GM19395 (cell line): Measurements from ENCODE around the gene HAT1.
"Not testable (repeated sequence)": the region's sequence is repeated elsewhere in the genome, so short reads cannot be mapped to it uniquely, and the experiment has no call there.

Experiments used
- ATAC-seq: cut with Tn5 transposase; IDR thresholded peaks from one replicate; pipeline ENCODE4 v1.9.1; 2021; ENCODE audit warnings: mild to moderate bottlenecking, moderate library complexity; ENCODE audit not compliant: unreplicated experiment

HAT1 gene

DNA sequence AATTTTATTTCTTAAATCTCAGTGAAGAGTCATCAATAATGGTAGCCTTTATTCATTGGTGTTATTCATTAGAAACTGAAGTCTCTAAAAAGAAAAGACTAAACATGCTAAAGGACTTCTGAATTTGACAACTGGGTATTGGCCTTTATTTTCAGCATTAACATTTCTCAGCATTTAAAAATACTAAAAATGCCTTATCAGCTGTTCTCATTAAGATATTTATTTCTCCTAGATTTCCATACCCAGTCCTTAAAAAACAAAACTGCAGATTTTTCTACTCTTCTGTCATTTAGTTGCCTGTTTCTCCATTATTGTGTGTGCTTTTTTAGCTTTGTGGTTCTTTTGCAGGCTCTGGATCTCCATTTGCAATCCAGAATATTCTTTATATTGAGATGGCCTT lies 46.2 kb downstream of the HAT1 start:
- no peak for ATAC-seq

GRCh38 chr2:171972329-171972982 lies 50.2 kb downstream of the HAT1 start:
- no peak for ATAC-seq

DNA sequence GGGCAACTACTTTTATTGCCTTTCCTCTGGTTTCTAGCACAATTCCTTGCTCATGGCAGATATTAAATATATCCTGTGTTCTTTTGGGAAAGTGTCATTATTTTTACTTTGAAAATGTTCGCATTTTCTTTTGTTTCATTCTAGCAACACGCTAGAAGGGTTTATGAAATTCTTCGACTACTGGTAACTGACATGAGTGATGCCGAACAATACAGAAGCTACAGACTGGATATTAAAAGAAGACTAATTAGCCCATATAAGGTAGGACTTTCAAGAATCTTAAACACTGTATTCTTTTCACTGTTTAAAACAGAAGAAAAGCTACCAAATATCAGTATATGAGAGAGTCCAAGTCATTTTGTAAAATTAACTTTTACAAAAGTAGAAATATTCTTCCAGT lies 56.8 kb downstream of the HAT1 start:
- ATAC-seq = no peak

- ATAC-seq = not testable (repeated sequence)
These were observed 61.7 kb downstream of the HAT1 start for GRCh38 chr2:171983924-171984323.

- ATAC-seq = no peak
These were observed 62.8 kb downstream of the HAT1 start for GRCh38 chr2:171985076-171985475.

DNA sequence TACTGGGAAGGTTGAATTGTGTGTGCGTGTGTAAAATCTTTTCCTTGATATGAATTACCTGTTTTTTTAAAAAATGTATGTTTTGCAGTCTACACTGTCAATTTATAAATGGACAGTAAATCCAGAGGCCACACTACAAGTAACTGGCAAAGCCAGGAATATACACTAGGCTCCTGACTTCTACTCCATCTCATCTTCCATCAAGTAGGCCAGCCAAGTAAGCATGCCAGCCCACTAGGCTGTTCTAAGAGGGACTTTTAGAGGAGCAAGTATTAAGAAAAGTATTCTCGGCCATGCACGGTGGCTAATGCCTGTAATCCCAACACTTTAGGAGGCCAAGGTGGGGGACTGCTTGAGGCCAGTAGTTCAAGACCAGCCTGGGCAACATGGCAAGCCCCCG lies 64.5 kb downstream of the HAT1 start:
- no peak for ATAC-seq

GRCh38 chr2:171991027-171991426 lies 68.8 kb downstream of the HAT1 start:
- ATAC-seq = no peak

DNA sequence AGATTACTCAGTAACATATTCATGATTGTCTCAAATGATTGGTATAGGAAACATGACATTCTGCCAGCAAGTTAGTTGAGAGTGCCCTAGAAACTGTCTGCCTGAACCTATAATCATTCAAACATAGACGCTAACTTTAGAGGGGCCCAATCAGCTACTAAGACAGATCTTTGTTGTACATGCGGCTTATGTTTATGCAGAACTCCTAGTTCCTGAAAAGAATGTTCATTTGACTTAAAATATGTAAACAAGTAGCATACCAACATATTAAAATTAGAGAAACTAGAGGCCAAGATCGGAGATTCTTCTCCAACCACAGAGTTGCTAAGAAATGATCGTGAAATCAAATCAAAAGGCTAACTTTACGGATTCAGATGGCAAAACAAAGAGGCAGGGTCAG lies 73.3 kb downstream of the HAT1 start:
- ATAC-seq = no peak

DNA sequence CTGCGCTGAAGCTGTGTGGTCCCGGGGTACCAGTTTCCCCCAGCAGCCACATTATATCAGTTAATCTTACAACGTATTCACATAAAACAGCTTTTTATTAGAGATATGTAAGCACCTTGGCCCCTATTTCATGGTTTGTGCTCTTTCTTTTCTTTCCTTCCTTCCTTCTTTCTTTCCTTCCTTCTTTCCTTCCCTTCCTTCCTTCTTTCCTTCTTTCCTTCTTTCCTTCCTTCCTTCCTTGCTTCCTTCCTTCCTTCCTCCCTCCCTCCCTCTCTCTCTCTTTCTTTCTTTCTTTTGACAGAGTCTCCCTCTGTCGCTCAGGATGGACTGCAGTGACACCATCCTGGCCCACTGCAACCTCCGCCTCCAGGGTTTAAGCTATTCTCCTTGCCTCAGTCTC lies 73.8 kb downstream of the HAT1 start:
- no peak for ATAC-seq

DNA sequence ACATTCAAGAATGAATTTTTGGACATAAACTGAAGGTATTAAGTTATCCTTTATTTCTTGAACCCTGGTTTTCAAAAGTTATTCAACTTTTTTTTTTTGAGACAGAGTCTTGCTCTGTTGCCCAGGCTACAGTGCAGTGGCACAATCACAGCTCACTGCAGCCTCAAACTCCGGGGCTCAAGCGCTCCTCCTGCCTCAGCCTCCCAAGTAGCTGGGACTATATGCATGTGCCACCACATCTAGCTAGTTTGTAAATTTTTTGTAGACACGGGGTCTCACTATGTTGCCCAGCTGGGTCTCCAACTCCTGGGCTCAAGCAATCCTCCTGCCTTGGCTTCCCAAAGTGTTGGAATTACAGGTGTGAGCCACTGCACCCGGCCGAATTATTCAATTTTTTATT lies 74.8 kb downstream of the HAT1 start:
- ATAC-seq = not testable (repeated sequence)

GRCh38 chr2:171999161-171999560 lies 76.9 kb downstream of the HAT1 start:
- ATAC-seq = peak; percentile 15

GRCh38 chr2:171999604-172000469 lies 77.6 kb downstream of the HAT1 start, which contains the start of gene METAP1D:
Gene METAP1D (plus strand): TSS chr2:171999953. CDS start chr2:171999970, 17 bp downstream.
- peak; percentile 92 for ATAC-seq

GRCh38 chr2:172000696-172001361 lies 78.6 kb downstream of the HAT1 start:
- ATAC-seq = no peak

DNA sequence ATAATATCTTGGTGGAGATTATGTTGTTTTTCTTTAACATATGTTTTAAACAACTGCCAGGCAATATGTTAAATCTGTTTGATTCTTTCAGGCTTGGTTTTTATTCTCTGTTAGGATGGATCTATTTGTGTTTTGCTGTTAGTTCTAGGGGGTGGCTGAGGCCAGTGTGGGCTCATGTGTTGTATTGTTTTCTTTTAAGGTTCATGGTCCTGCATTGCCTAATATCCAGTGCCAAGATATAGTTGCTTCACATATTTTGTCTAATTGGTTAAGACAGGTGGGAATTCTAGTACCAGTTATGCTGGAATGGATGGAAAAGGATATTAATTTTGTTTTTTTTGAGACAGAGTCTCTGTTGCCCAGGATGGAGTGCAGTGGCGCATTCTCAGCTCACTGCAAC lies 85.1 kb downstream of the HAT1 start:
- no peak for ATAC-seq

DNA sequence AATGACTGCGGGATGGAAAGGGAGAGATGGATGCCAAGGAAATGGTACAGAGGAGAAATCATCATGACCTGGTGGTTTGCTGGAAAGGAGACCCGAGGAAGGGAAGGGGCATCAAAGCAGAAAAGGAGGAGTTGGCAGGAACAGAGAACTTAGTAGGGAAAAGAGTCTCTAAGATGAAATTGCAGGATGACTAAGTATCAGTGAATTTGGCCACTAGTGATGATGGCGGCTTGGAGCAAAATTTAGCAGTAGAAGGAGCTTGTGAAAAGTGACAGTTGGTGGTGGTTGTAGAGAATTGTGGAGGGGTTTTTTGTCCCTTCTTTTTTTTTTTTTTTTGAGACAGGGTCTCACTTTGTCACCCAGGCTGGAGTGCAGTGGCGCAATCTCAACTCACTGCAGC lies 87.6 kb downstream of the HAT1 start:
- ATAC-seq = no peak

- ATAC-seq = no peak
These were observed 89.7 kb downstream of the HAT1 start for GRCh38 chr2:172011812-172012575.

- ATAC-seq = no peak
These were observed 90.6 kb downstream of the HAT1 start for GRCh38 chr2:172012677-172013391.

DNA sequence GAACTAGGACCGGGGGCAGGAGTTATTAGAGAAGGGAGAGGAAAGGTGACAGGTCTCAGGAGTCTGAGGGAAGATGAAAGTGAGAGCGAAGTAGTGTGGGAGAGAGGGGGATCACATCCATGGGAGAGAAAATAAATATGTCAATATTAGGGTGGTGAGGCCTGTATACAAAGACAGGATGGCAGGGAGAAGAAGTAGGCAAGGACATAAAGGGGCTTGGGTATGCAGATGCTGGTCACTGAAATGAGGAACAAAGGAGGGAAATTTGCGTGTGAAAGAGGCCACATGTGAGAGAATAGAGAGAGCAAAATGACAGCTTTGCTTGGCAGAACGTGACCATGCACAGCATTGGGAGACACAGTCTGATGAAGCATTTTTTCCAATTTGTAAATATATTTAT lies 91.1 kb downstream of the HAT1 start:
- ATAC-seq = peak; percentile 79

- no peak for ATAC-seq
These were observed 99.0 kb downstream of the HAT1 start for GRCh38 chr2:172021074-172021931.
